HCT116 (cell line): ENCODE data around the gene GPA33. TPM values are rescaled to one million over a fixed set of nuclear protein-coding genes. Genes with fewer than 3 reads are reported as not detected.
A peak's percentile ranks its signal among the peaks of the same experiment; 100 is the strongest.

Experiments used
- ATAC-seq: fragments of 200-7000 bp; cut with Tn5 transposase; 2 replicates; pipeline ENCODE4 v1.9.1; 2020; ENCODE audit warnings: mild to moderate bottlenecking, moderate library complexity
- BruUV-seq: library from RNA; stranded (reverse); fragments of 400-500 nt; replicated peaks from 2 replicates; lab custom pipeline; 2021; lab: Mats Ljungman, UMichigan
- CTCF ChIA-PET: fragments of 300-600 bp; sonication (Branson Sonifier 250); formaldehyde crosslinking; loops from one replicate; lab custom pipeline; 2021; ENCODE audit warnings: antibody characterized with exemption; lab: Charles Lee
- POLR2A ChIA-PET: fragments of 300-600, 350-600 bp; sonication (Branson Sonifier 250); formaldehyde crosslinking; loops from one replicate; lab custom pipeline; 2021; ENCODE audit warnings: antibody characterized with exemption; lab: Charles Lee
- RAD21 ChIA-PET, 2 experiments: fragments of 300-600 bp; sonication (Branson Sonifier 250); formaldehyde crosslinking; loops; one replicate each; lab custom pipeline; 2023; ENCODE audit warnings: low total read pairs in 2 of 2; ENCODE audit not compliant: uncharacterized antibody in 2 of 2, unreplicated experiment in 2 of 2, low non-redundant PET in 1 of 2; lab: Charles Lee
- DNase-seq: peaks from one replicate; pipeline ENCODE4 v3.0.0-alpha.2; 2010; ENCODE audit warnings: low read depth, low spot score
- H2AFZ ChIP-seq: fragments of 200-600 bp; shearing (Covaris generic), sonication (generic); 2 replicates; pipeline ENCODE4 v1.6.1; 2017; ENCODE audit warnings: low read depth, mixed run types, mixed read lengths, antibody characterized with exemption, low read length; ENCODE audit not compliant: poor library complexity, severe bottlenecking
- H3K27ac ChIP-seq: 2 replicates; pipeline ENCODE4 v1.5.1; 2012; ENCODE audit warnings: low read depth, low read length
- H3K27me3 ChIP-seq: fragments of 200-600 bp; sonication (generic); 2 replicates; pipeline ENCODE4 v1.6.1; 2016; ENCODE audit warnings: mixed run types, low read length, mixed read lengths; ENCODE audit not compliant: insufficient read depth
- H3K36me3 ChIP-seq, 2 experiments: fragments of 200-500 bp in 1 of 2; fragments of 200-600 bp in 1 of 2; sonication (Bioruptor generic) in 1 of 2; sonication (generic) in 1 of 2; 2 replicates each; pipeline versions ENCODE4 v1.5.1 to v1.6.1; 2014 to 2016; ENCODE audit warnings: low read length in 2 of 2, inconsistent platforms in 1 of 2, mixed read lengths in 1 of 2, mixed run types in 1 of 2; ENCODE audit not compliant: insufficient read depth in 2 of 2, control insufficient read depth in 1 of 2
- H3K4me1 ChIP-seq, 2 experiments: fragments of 200-600 bp in 1 of 2; sonication (generic) in 1 of 2; 2 replicates each; pipeline versions ENCODE4 v1.5.1 to v1.6.1; 2012 to 2017; ENCODE audit warnings: low read length in 2 of 2, inconsistent platforms in 1 of 2, mild to moderate bottlenecking in 1 of 2, mixed read lengths in 1 of 2, mixed run types in 1 of 2, moderate library complexity in 1 of 2; ENCODE audit not compliant: insufficient read depth in 2 of 2, control insufficient read depth in 1 of 2
- H3K4me2 ChIP-seq: fragments of 200-600 bp; sonication (generic); 2 replicates; pipeline ENCODE4 v1.6.1; 2017; ENCODE audit warnings: mixed run types, low read length, mixed read lengths
- H3K4me3 ChIP-seq, 2 experiments: fragments of 200-600 bp in 1 of 2; sonication (generic) in 1 of 2; replicated peaks in 1 of 2; 2 replicates each; pipeline ENCODE4 v1.5.1; 2011 to 2016; ENCODE audit warnings: low read length in 2 of 2, control low read depth in 1 of 2, low read depth in 1 of 2, mild to moderate bottlenecking in 1 of 2, mixed read lengths in 1 of 2, mixed run types in 1 of 2
- H3K79me2 ChIP-seq: fragments of 200-600 bp; sonication (generic); 2 replicates; pipeline ENCODE4 v1.6.1; 2017; ENCODE audit warnings: mild to moderate bottlenecking, mixed run types, low read length, moderate library complexity, mixed read lengths; ENCODE audit not compliant: insufficient read depth
- H3K9ac ChIP-seq: fragments of 200-600 bp; sonication (generic); 2 replicates; pipeline ENCODE4 v1.6.1; 2016; ENCODE audit warnings: low read length, mixed read lengths
- H3K9me2 ChIP-seq: fragments of 200-600 bp; sonication (generic), shearing (Covaris generic); 2 replicates; pipeline ENCODE4 v1.6.1; 2017; ENCODE audit warnings: mixed run types, mild to moderate bottlenecking, moderate library complexity; ENCODE audit not compliant: insufficient read depth
- H3K9me3 ChIP-seq, 2 experiments: fragments of 200-500 bp in 1 of 2; fragments of 200-600 bp in 1 of 2; sonication (Bioruptor generic) in 1 of 2; sonication (generic) in 1 of 2; 2 replicates each; pipeline ENCODE4 v1.6.1; 2014 to 2017; ENCODE audit warnings: low read length in 2 of 2, mixed read lengths in 2 of 2, inconsistent platforms in 1 of 2, low read depth in 1 of 2, mild to moderate bottlenecking in 1 of 2, mixed run types in 1 of 2, moderate library complexity in 1 of 2; ENCODE audit not compliant: control insufficient read depth in 1 of 2, insufficient read depth in 1 of 2
- H4K20me1 ChIP-seq: fragments of 200-600 bp; sonication (generic), shearing (Covaris generic); 2 replicates; pipeline ENCODE4 v1.6.1; 2017; ENCODE audit warnings: mixed run types, mild to moderate bottlenecking, moderate library complexity; ENCODE audit not compliant: insufficient read depth
- RAD21 ChIP-seq: IDR thresholded peaks from 2 replicates; pipeline ENCODE4 v1.6.1; 2012; ENCODE audit warnings: low read depth, mild to moderate bottlenecking
- intact Hi-C: fragments of 100-400 bp; cut with micrococcal nuclease; formaldehyde crosslinking; loops from 2 replicates; pipeline ENCODE4 v1.10.0; 2022
- total RNA-seq: library from RNA; stranded (reverse); gene quantifications from one replicate; pipeline ENCODE4 v1.2.1, GENCODE V29; 2021; ENCODE audit not compliant: unreplicated experiment
- TF ChIP-seq, protein P1 (sequence below): IDR thresholded peaks from 2 replicates; pipeline ENCODE4 v1.6.1; 2012; ENCODE audit warnings: low read depth
- TF ChIP-seq, protein P2 (sequence below), 3 experiments: fragments of 200-600 bp in 1 of 3; sonication (generic) in 1 of 3; IDR thresholded peaks in 2 of 3; conservative IDR thresholded peaks in 1 of 3; 2 replicates each; pipeline ENCODE4 v1.5.1; 2012 to 2017; ENCODE audit warnings: low read depth in 2 of 3, low read length in 2 of 3, antibody characterized with exemption in 1 of 3, borderline replicate concordance in 1 of 3, control low read depth in 1 of 3, mild to moderate bottlenecking in 1 of 3, mixed read lengths in 1 of 3, mixed run types in 1 of 3, moderate library complexity in 1 of 3; ENCODE audit not compliant: insufficient read depth in 1 of 3

GPA33 gene
- total RNA-seq, 1 experiment from 2014 or later: 0.22 TPM

DNA sequence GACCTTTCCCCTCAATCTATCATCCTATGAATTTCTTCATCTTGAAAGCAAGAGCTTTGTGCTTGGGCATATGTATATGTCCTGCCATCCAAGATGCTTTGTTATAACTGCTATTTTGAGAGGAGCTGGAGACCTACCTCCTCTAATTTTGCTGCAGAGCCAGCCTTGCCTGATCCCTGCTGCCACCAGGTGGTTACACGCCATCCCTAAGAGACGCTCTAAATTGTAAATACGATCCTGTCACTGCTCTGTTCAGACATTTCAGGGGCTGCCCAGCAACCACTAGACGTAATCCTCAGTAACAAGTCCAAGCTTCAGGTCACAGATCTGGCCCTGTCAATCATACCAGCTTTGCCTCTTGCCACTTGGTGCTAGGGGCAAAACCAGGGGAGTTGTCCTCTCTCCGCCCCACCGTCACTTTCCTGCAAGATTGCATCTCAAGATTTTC is 32.9 kb downstream of the GPA33 start:
- CTCF ChIA-PET: interaction anchor here (0.6 to 8.4 kb wide), 9 partner anchors 142 to 1664 kb away, joined by 3 to 324 read pairs (median 4); no protein-coding TSS in a partner anchor
- POLR2A ChIA-PET: interaction anchor here (1.1 to 1.8 kb wide), 3 partner anchors 146 to 149 kb away, joined by 3 to 7 read pairs (median 6); no protein-coding TSS in a partner anchor
- H3K9ac ChIP-seq: no peak overlapping the region
- ATAC-seq (peak; percentile 80), DNase-seq (peak; percentile 56)
- no peaks in the 10 kb centered on the region for H3K36me3 ChIP-seq
- H3K9me2 ChIP-seq: no peaks in the 10 kb centered on the region
- intact Hi-C loops: loop anchor here (5.0 kb wide), 2 partner anchors 580 to 1130 kb away; no protein-coding TSS in a partner anchor
- peak overlapping the region; percentile 72 for H2AFZ ChIP-seq
- H3K27ac ChIP-seq: no peak overlapping the region
- no peaks in the 10 kb centered on the region for H4K20me1 ChIP-seq
- H3K27me3 ChIP-seq: no peaks in the 10 kb centered on the region
- peaks cover 3 to 22% of the 10 kb centered on the region in 2 experiments; a peak in 3 of 4 replicates for H3K4me1 ChIP-seq
- no TSS peak for BruUV-seq
- TF ChIP-seq, protein P1, sequence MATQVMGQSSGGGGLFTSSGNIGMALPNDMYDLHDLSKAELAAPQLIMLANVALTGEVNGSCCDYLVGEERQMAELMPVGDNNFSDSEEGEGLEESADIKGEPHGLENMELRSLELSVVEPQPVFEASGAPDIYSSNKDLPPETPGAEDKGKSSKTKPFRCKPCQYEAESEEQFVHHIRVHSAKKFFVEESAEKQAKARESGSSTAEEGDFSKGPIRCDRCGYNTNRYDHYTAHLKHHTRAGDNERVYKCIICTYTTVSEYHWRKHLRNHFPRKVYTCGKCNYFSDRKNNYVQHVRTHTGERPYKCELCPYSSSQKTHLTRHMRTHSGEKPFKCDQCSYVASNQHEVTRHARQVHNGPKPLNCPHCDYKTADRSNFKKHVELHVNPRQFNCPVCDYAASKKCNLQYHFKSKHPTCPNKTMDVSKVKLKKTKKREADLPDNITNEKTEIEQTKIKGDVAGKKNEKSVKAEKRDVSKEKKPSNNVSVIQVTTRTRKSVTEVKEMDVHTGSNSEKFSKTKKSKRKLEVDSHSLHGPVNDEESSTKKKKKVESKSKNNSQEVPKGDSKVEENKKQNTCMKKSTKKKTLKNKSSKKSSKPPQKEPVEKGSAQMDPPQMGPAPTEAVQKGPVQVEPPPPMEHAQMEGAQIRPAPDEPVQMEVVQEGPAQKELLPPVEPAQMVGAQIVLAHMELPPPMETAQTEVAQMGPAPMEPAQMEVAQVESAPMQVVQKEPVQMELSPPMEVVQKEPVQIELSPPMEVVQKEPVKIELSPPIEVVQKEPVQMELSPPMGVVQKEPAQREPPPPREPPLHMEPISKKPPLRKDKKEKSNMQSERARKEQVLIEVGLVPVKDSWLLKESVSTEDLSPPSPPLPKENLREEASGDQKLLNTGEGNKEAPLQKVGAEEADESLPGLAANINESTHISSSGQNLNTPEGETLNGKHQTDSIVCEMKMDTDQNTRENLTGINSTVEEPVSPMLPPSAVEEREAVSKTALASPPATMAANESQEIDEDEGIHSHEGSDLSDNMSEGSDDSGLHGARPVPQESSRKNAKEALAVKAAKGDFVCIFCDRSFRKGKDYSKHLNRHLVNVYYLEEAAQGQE: no peak
- peak; percentile 92 for TF ChIP-seq RAD21
- TF ChIP-seq, protein P2, sequence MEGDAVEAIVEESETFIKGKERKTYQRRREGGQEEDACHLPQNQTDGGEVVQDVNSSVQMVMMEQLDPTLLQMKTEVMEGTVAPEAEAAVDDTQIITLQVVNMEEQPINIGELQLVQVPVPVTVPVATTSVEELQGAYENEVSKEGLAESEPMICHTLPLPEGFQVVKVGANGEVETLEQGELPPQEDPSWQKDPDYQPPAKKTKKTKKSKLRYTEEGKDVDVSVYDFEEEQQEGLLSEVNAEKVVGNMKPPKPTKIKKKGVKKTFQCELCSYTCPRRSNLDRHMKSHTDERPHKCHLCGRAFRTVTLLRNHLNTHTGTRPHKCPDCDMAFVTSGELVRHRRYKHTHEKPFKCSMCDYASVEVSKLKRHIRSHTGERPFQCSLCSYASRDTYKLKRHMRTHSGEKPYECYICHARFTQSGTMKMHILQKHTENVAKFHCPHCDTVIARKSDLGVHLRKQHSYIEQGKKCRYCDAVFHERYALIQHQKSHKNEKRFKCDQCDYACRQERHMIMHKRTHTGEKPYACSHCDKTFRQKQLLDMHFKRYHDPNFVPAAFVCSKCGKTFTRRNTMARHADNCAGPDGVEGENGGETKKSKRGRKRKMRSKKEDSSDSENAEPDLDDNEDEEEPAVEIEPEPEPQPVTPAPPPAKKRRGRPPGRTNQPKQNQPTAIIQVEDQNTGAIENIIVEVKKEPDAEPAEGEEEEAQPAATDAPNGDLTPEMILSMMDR (IDR thresholded peaks at IDR 0.05 in 2 of 3, conservative IDR thresholded peaks at IDR 0.05 in 1 of 3; ENCODE audit: borderline replicate concordance in 1 of 3, insufficient read depth in 1 of 3, low read depth in 2 of 3, low read length in 2 of 3): peak; percentile 61 to 76 (median 66); a peak in 5 of 6 replicates
- no peaks in the 10 kb centered on the region for H3K9me3 ChIP-seq
- no peaks in the 10 kb centered on the region for H3K79me2 ChIP-seq
- RAD21 ChIA-PET: interaction anchor here (1.2 to 4.5 kb wide), 2 partner anchors 147 kb away, joined by 18 to 69 read pairs; no protein-coding TSS in a partner anchor
- no peak overlapping the region for H3K4me3 ChIP-seq
- H3K4me2 ChIP-seq: peak overlapping the region; percentile 24
